HG03520 (cell line): ENCODE results near the gene SCYL1.

Experiments
- ATAC-seq: cut with Tn5 transposase; IDR thresholded peaks from one replicate; pipeline ENCODE4 v1.9.1; 2021; ENCODE audit warnings: mild to moderate bottlenecking, moderate library complexity; ENCODE audit not compliant: unreplicated experiment

Gene SCYL1

DNA sequence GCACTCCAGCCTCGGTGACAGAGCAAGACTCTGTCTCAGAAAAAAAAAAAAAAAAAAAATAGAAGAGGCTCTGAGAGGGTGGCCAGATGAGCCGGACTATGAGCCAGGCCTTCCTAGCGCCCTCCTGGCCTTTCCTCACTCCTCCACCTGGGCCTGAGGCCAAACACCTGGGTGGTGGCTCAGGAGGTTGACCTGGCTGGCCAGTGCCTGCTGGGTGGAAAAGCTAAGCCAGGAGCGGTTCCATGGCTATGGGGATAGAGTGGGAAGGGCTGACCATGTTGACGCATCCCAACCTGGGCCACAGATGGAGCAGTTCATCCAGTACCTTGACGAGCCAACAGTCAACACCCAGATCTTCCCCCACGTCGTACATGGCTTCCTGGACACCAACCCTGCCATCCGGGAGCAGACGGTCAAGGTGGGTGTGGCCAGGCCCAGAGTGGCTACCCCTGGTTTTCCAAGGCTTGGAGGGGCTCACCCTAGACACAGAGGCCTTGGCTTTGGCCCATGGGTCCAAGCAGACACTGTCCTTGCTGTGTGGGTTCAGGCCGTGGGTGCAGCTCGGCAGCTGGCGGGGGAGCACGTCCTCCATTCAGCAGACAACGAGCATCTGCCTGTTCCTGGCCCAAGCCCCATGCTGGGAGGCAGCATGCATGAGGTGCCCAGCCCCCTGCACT lies 7.6 kb downstream of the SCYL1 start:
- no peak for ATAC-seq

DNA sequence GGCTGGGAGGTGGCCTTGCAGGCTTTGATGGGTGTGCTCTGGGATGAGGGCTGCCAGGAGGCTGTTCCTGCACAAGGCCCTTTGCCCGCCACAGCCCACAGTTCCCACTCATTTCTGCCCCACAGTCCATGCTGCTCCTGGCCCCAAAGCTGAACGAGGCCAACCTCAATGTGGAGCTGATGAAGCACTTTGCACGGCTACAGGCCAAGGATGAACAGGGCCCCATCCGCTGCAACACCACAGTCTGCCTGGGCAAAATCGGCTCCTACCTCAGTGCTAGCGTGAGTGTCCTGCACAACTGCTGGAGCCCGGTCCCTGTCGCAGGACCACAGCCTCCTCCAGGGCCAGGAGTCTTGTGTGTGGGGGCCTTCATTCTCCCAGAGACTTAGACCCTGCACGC lies 10.2 kb downstream of the SCYL1 start:
- no peak for ATAC-seq

DNA sequence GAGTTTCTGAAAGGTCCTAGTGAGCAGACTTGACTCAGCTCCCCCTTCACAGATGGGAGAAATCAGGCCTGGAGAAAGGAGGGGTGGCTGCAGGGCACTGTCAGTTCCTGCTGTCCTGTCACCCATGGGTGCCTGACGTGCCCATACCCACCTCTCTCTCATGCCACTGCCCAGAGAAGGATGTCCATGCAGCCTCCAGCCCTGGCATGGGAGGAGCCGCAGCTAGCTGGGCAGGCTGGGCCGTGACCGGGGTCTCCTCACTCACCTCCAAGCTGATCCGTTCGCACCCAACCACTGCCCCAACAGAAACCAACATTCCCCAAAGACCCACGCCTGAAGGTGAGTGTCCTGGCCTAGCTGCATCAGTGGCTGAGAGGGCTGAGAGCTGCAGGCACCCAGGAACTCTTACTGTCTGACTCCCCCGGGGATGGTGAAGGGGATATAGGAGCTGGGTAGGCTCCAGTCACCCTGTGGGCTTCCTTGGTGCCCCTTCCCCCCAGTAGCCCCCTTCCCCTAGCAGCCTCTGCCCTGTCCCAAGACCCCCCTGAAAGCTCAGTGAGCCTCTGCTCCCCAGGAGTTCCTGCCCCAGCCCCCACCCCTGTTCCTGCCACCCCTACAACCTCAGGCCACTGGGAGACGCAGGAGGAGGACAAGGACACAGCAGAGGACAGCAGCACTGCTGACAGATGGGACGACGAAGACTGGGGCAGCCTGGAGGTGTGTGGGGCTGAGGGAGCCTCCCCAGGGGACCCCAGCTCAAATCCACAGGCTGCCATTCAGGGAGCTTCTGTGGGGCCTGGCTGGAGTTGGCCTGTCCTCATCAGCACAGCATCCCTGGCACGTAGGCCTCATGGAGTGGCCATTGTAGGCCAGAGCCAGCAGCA lies 11.8 kb downstream of the SCYL1 start:
- no peak for ATAC-seq

DNA sequence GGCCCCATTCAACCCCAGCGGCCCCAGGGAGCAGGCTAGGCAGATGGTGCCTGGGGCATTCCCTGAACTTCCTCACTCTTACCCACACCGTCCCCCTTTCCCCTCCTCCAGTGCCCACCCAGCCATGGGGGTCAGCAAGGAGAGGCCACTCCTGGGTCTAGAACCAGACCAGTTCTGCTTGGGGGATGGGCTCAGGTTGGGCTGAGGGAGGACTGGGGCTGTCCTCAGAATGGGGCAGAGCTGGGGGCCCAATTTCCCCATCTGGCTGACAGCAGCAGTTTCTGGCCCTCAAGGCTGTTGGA lies 12.4 kb downstream of the SCYL1 start:
- ATAC-seq = no peak

DNA sequence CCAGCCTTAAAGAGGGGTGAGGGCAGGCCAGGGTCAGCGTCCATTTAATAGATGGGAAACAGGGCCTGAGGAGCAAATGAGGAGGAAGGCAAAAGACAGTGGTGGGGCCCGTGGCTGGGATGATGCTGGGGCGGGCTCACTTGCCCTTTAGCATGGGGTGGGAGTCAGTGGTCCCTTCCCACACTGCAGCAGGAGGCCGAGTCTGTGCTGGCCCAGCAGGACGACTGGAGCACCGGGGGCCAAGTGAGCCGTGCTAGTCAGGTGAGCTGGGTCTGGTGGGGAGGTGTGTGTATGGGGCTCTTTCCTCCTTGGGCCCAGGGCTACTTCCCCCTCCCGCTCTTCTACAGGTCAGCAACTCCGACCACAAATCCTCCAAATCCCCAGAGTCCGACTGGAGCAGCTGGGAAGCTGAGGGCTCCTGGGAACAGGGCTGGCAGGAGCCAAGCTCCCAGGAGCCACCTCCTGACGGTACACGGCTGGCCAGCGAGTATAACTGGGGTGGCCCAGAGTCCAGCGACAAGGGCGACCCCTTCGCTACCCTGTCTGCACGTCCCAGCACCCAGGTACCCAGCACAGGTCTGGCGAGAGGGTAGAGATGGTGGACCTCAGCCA lies 12.8 kb downstream of the SCYL1 start:
- ATAC-seq = no peak

DNA sequence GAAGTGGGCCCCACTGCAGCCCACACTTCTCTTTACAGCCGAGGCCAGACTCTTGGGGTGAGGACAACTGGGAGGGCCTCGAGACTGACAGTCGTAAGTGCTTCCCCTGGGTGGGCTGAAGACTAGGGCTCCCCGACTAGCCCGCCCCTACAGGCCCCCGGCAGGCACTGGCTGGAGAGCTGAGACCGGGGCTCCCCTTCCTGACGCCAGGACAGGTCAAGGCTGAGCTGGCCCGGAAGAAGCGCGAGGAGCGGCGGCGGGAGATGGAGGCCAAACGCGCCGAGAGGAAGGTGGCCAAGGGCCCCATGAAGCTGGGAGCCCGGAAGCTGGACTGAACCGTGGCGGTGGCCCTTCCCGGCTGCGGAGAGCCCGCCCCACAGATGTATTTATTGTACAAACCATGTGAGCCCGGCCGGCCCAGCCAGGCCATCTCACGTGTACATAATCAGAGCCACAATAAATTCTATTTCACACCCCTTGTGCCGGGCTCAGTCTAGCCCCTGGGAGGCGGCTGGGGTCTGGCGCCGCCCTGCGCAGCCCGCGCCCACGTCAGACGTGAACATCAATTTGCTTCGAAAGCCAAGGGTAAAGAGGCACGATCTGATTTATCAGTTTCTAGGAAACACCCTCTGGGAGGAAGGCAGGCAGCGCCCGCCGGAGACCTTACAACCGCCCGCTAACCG lies 13.5 kb downstream of the SCYL1 start:
- ATAC-seq = no peak

DNA sequence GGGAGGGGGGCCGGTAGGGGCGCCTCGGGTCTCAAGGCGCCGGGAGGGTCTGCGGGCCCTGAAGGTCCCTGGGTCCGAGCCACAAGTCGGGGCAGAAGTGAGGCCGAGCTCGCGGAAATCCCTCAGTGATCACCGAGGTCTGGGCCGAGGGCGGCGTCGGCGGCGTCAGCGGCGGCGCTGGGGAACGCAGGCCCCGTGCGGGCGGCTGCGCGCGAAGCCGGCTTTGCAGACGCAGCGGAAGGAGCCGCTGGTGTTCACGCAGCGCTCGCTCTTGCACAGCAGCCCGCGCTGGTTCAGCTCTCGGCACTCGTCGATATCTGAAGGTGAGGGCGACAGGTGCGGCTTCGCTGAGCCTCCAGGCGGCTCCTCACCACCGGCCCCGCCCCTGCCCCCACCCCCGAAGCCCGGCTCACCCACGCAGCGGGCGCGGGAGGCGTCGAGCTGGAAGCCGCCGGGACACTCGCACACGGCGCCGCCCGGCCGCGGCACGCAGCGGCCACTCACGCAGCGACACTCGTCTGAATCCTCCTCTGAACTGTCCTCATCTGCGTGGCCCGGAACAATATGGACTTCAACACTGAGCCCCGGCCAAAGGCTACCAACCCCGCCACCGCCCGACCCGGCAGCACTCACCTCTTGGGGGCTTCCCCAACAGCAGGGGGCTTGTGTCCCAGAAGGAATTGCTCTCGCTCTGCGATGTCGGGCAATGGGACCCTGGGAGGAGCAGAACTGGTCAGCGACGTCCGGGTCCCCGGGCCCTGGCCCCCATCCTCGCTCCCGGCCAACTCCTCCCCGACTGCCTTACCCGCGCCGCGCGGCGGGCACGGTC lies 14.2 kb downstream of the SCYL1 start:
- ATAC-seq = no peak

DNA sequence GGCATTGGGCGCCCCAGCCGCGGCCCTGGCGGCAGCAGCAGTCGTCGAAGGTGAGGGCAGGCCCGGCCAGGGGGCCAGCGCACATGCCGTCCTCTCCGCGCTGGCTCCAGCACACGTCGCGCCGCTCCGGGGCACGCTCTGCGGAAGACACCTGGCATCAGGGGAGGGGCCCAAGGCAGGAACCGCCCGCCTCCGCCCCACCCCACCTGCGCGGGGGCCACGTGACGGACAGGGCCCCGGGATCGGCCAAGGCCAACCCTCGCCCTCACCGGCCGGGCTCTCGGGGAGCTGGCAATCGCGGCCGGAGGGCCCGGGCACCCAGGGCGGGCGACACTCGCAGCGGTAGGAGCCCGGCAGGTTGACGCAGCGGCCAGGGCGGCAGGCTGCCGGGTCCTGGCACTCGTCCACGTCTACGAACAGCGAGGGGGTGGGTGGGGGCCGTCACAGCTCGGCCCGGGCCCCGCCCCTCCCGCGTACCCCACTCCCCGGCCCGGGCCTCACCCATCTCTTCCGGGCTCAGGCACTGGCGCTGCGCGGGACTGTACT lies 14.9 kb downstream of the SCYL1 start:
- ATAC-seq = peak; percentile 41

DNA sequence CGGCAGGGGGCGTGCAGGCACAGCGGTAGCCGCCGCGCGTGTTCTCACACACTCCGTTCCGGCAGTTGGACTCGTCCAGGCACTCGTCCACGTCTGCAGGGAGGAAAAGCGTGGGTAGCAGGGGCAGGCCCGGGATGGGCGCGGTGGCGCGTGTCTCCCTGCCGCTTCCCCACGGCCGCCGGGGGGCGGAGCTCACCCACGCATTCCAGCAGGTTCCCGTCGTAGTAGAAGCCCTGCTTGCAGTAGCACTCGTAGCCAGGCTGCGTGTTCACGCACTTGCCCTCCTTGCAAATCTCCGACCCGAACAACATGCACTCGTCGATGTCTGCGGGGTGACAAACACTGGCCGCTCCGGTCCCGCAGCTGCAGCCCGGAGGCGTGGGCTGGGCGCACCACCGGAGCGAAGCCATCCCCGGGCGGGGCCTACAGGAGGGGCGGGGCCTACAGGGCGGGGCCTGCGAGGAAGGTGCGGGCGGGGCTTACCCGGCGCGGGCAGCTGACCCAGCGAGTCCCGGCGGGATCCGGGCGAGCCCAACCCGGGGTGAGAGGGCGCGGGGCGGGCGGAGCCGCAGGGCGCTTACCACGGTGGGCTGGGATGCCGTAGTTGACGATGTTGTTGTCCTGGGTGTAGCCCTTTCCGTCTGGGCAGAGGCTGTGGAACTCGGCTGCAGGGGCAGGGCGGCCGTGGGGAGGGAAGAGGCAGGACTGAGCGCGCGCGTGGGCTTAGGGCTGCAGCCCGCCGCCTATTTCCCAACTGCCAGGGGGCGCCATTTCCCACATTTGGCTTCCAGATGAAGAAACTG lies 15.6 kb downstream of the SCYL1 start:
- peak; percentile 55 for ATAC-seq

DNA sequence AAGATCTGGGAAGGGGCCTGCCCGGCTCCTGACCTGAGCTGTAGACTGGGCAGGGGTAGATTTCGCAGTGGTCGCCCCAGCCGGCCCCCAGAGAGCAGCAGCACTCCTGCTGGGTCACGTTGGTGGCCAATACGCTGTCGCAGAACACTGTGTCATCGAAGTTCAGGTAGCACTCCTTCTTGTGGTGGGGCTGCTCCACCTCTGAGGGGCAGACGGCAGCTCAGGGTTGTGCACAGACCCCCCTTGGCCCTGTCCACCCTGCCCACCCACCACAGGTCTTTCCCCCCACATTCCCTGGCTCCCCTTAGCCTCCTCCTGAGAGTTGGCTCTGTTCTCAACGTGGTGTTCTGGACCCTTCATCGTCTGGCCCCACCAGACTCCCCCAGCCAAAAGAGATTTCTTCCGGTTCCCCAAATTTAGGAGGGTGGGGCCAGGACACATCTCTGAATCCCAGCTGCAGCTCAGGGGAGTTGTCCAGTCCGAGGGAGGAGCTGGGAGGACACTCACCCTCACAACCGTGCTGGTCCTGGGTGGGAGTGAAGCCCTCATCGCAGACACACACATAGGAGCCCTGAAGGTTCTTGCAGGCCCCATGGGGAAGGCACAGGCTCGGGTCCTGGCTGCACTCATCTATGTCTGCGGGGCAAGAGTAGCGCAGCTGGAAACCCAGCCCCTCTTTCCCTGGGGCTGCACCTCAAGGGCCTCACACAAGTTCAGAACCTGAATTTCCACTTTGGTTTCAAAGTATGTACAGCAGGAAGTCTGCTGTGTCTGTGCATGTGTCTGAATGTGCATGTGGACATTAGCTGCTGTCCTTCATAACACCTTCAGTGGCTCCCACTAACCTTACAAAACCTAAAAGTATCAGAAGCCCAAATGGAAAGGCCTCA lies 16.5 kb downstream of the SCYL1 start:
- ATAC-seq = no peak

DNA sequence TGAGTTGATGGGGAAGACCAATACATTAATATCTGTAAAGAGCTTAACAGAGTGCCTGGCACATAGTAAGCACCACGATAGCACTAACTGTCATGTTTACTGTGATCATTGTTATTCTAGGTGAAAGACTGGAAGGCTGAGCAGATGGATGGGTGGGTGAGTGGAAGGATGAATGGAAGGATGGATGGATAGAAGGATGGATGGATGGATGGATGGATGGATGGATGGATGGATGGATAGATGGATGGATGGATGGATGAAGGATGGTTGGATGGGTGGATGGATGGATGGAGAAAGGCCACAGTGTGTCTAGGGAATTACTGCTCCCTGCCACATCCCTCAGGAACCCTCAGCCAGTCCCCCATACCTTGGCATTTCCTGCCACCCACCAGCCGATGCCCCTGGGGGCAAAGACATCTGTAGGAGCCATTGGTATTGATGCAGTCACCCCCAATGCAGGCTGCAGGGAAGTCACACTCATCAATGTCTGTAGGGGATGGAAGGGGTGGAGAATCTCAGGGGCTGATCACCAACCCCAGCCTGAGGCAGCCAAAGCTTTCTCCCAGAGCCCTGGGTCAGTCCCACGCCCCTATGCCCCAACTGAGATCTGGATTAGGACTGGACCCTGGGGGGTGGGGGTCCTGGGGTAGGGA lies 18.0 kb downstream of the SCYL1 start:
- no peak for ATAC-seq

DNA sequence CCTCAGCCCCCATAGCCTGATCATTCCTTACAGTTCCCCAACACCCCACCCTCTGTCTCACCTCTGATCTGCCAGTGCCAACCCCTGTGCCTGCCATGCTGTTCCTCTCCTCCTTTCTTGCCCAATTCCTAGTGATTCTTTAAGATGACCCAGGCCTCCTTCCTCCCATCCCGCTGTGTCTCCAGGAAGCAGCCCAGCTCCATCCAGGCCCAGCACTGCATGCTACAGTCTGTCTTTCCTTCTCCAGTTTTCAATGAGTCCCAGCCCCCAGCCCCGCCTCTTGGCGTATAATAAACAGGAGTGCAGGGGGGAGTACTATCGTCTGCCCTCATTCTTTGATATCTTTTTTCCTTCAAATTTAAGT lies 21.0 kb downstream of the SCYL1 start:
- no peak for ATAC-seq

DNA sequence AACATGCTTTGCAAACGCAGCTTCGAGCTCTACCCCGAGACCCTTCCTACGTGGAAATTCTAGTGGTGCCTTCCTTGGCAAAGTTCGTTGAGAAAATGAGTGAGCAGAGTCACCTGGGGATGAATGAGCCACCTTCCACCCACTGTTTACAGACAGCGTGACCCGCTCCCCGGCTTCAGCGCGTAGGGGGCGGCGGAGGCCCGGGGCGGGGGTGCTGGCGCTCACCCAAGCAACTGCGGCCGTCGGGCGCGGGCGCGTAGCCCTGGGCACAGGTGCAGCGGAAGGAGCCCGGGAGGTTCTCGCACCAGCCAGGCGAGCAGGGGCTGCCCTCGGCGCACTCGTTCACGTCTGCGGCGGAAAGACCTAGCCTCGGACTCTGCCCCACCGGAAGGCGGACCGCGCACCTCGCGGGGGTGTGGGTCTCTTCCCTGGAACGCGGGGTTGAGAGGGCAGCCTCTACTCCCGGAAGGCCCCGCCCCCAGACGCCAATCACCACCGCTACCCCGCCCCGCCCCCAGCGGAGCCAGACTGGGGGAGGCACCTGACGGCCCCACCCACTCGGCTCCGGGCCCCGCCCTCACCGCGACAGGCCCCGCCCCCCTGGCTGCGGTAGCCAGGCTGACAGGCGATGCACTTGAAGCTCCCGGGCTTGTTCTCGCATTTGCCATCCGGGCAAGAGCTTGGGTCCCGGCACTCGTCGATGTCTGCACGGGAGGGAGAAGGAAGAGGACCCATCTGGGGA lies 21.5 kb downstream of the SCYL1 start:
- peak; percentile 49 for ATAC-seq

DNA sequence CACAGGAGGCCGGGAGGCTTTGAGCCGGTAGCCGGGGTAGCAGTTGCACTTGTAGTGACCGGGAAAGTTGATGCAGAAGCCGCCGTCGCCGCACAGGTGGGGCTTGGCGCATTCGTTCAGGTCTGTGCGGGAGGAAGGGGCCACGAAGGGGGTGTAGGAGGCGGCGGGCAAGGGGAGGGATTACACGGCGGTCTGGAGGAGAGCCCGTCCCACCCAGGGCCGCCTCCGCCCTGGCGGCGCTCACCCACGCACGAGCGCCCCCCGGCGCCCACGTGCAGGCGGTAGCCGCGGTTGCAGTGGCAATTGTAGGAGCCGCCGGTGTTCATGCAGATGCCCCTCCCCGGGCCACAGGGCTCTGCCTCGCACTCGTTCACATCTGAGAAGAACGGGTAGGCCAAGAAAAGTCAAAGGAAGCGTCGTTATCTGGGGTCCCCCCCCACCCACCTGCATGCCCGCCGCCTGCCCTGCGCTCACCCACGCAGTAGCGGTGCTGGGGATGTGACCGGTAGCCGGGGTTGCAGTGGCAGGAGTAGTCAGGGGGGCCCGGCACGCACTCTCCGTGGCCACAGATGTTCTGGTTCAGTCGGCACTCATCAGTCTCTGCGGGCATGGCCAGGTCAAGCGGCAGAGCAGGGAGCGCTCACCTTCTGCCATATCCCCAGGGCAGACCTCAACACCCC lies 22.7 kb downstream of the SCYL1 start:
- ATAC-seq = no peak

DNA sequence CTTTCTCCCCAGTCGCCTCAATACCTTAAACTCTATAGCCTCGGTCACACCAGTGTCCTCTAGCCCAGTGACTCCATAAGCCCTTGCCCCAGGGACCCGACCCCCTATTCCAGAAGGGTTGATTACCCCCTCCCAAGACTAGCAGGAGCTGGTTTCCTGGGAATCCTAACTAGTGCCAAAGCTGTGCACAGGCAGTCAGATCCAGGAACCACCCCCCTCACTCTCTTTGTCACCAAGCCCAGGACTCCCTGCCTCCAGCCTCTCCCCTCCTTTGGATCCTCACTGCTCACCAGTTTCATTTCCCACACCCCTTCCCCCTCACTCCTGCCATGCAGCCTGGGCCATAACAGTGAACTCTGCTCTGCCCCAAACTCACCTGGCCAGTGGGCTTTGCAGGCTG lies 23.5 kb downstream of the SCYL1 start:
- ATAC-seq = no peak

DNA sequence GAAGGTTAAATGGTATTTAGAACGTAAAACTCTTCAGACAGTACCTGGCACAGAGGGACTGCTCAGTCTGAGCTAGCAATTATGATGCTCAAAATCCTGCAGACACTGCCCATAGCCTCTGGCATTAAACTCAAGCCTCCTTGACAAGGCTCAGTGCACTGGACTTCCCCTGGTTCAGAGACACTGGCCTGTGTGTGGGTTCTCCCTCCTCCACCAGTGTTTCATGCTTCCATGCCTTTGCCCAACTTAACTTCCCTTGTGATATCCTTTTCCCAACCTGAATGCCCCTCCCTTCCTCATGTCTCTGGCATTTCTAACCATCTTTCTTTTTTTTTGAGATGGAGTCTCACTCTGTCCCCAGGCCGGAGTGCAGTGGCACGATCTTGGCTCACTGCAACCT lies 24.2 kb downstream of the SCYL1 start:
- no peak for ATAC-seq
